K562 (cell line): ENCODE results near the gene NAGS. TPM values are rescaled to one million over a fixed set of nuclear protein-coding genes. Genes with fewer than 3 reads are reported as not detected.

Experiments
- BRD9 ChIP-seq: fragments of 450-650 bp; IDR thresholded peaks from 2 replicates; pipeline ENCODE4 v1.6.1; 2018; ENCODE audit warnings: low read depth; ENCODE audit not compliant: partially characterized antibody
- CC2D1A ChIP-seq: fragments of 450-650 bp; IDR thresholded peaks from 2 replicates; pipeline ENCODE4 v1.6.1; 2017; ENCODE audit warnings: mild to moderate bottlenecking
- RBM14 ChIP-seq: fragments of 200-400 bp; formaldehyde crosslinking; IDR thresholded peaks from 2 replicates; pipeline ENCODE4 v1.6.1; 2018; ENCODE audit warnings: low read depth, mild to moderate bottlenecking, low read length, moderate library complexity, borderline replicate concordance; ENCODE audit not compliant: insufficient read depth
- ZBTB49 ChIP-seq: sonication (generic); formaldehyde crosslinking; IDR thresholded peaks from 2 replicates; pipeline ENCODE4 v1.8.0; 2022; ENCODE audit warnings: missing genetic modification reagents, mild to moderate bottlenecking, borderline replicate concordance
- polyA plus RNA-seq, 8 experiments: library from polyadenylated mRNA; depleted of rRNA in 4 of 8; stranded (reverse) in 5 of 8; unstranded in 3 of 8; fragments of >200 nt; fragmentation: Nextera tagmentation in 2 of 8; fragmentation: Illumina TruSeq in 1 of 8; extraction: Ambion mirVana in 2 of 8; extraction: Trizol in 1 of 8; gene quantifications; 2 replicates each; pipeline versions ENCODE4 v1.2.1 to v1.2.3, GENCODE V29; 2011 to 2014; ENCODE audit warnings: inconsistent platforms in 1 of 8, missing spikeins in 1 of 8
- total RNA-seq, 7 experiments: library from RNA; depleted of rRNA in 6 of 7; stranded (reverse); fragments of >200 nt in 6 of 7; fragmentation: Illumina TruSeq in 2 of 7; extraction: Trizol in 2 of 7; gene quantifications; 2 replicates each; pipeline versions ENCODE4 v1.2.1 to v1.2.3, GENCODE V29; 2011 to 2021; ENCODE audit warnings: low replicate concordance in 1 of 7
- TF ChIP-seq, protein P1 (sequence below): fragments of 250-450 bp; sonication (Bioruptor Pico); IDR thresholded peaks from 2 replicates; pipeline ENCODE4 v1.9.0; 2021; ENCODE audit warnings: mild to moderate bottlenecking, inconsistent platforms
- TF ChIP-seq, protein P2 (sequence below): fragments of 200-400 bp; formaldehyde crosslinking; IDR thresholded peaks from 2 replicates; pipeline ENCODE4 v1.6.1; 2017; ENCODE audit warnings: mild to moderate bottlenecking, low read depth, low read length, moderate library complexity

Gene NAGS
- total and polyA plus RNA-seq, 9 of the 15 experiments (the other 6 are each of a cell fraction or from before 2014, with no cell fraction given) = not detected

- peak; percentile 84 for TF ChIP-seq BRD9
- TF ChIP-seq, protein P1, sequence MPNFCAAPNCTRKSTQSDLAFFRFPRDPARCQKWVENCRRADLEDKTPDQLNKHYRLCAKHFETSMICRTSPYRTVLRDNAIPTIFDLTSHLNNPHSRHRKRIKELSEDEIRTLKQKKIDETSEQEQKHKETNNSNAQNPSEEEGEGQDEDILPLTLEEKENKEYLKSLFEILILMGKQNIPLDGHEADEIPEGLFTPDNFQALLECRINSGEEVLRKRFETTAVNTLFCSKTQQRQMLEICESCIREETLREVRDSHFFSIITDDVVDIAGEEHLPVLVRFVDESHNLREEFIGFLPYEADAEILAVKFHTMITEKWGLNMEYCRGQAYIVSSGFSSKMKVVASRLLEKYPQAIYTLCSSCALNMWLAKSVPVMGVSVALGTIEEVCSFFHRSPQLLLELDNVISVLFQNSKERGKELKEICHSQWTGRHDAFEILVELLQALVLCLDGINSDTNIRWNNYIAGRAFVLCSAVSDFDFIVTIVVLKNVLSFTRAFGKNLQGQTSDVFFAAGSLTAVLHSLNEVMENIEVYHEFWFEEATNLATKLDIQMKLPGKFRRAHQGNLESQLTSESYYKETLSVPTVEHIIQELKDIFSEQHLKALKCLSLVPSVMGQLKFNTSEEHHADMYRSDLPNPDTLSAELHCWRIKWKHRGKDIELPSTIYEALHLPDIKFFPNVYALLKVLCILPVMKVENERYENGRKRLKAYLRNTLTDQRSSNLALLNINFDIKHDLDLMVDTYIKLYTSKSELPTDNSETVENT (CRISPR knock-in tag) = peak; percentile 24; the same call in 1 of the 2 replicates
- TF ChIP-seq, protein P2, sequence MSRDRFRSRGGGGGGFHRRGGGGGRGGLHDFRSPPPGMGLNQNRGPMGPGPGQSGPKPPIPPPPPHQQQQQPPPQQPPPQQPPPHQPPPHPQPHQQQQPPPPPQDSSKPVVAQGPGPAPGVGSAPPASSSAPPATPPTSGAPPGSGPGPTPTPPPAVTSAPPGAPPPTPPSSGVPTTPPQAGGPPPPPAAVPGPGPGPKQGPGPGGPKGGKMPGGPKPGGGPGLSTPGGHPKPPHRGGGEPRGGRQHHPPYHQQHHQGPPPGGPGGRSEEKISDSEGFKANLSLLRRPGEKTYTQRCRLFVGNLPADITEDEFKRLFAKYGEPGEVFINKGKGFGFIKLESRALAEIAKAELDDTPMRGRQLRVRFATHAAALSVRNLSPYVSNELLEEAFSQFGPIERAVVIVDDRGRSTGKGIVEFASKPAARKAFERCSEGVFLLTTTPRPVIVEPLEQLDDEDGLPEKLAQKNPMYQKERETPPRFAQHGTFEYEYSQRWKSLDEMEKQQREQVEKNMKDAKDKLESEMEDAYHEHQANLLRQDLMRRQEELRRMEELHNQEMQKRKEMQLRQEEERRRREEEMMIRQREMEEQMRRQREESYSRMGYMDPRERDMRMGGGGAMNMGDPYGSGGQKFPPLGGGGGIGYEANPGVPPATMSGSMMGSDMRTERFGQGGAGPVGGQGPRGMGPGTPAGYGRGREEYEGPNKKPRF = no peak
- 0 out of 2 replicates have a peak, but pooled peaks have one; percentile 51 for TF ChIP-seq RBM14
- TF ChIP-seq ZBTB49 (CRISPR knock-in tag) = no peak
- TF ChIP-seq CC2D1A = peak; percentile 77
Measured at GRCh38 chr17:43994272-43995149, 9.9 kb upstream of the NAGS start (continued).
